Fibroblast of mammary gland (primary cell): Measurements from ENCODE around the gene SLC6A3.

ENCODE experiments used
- DNase-seq: peaks from one replicate; pipeline ENCODE4 v3.0.0-alpha.2; 2010; ENCODE audit warnings: low read depth
- H3K4me3 ChIP-seq: 2 replicates; pipeline ENCODE4 v1.5.1; 2011; ENCODE audit warnings: low read depth, mild to moderate bottlenecking, low read length, moderate library complexity; ENCODE audit not compliant: control insufficient read depth
- TF ChIP-seq, protein P1 (sequence below): conservative IDR thresholded peaks from 2 replicates; pipeline ENCODE4 v1.5.1; 2011; ENCODE audit warnings: low read depth, low read length, inconsistent platforms; ENCODE audit not compliant: control insufficient read depth, insufficient read depth

The SLC6A3 gene

DNA sequence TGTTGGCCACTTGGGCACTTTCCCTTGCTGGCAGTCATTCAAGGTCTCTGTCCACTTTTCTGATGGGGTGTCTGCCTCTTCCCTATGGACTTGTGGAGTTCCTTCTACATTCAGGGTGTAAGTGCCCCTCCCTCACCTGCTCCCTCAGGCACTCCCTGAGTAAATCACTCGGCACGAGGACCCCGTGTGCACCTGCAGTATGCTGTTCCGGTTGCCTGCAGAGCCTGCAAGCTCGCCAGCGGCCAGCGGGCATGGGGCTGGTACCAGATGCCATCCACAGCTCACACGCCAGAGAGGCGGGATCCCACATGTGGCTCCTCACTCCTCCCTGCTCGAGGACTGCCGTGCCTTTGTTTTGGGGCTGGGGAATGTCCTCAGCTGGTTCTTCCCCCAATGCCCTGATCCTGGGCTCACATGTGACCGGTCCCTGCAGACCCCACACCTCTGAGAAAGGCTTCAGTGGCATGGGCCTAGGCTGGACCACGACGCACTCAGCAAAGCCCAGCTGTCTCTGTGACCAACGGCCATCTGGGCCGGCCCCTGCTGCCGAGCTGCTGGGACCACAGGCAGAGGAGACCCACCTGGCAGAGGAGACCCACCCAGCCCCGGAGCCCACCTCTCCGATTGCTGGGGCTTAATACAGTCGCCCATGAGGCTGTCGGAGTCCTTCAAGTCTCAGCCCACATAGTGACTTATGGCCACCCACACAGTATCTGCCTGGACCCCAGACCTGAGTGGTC lies 54.2 kb downstream of the SLC6A3 start:
- TF ChIP-seq, protein P1, sequence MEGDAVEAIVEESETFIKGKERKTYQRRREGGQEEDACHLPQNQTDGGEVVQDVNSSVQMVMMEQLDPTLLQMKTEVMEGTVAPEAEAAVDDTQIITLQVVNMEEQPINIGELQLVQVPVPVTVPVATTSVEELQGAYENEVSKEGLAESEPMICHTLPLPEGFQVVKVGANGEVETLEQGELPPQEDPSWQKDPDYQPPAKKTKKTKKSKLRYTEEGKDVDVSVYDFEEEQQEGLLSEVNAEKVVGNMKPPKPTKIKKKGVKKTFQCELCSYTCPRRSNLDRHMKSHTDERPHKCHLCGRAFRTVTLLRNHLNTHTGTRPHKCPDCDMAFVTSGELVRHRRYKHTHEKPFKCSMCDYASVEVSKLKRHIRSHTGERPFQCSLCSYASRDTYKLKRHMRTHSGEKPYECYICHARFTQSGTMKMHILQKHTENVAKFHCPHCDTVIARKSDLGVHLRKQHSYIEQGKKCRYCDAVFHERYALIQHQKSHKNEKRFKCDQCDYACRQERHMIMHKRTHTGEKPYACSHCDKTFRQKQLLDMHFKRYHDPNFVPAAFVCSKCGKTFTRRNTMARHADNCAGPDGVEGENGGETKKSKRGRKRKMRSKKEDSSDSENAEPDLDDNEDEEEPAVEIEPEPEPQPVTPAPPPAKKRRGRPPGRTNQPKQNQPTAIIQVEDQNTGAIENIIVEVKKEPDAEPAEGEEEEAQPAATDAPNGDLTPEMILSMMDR: no peak

DNA sequence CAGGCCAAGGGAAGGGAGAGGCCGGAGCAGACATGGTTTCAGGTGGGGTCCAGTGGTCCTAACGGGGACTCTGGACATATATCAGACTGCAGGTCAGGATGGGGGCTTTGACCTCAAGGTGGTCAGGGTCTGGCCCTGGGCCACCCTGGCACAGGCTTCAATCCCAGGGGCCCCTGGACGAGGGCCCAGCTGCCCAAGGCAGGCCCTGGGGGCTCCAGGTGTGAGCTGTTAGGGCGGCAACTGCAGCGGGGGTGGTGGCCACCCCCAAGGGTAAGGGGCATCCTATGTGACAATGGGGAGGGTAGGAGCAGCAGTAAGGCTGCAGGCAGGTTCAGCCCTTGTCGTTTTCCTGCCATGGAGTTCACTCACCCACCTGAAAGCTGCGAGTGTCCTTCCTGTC lies 54.9 kb downstream of the SLC6A3 start:
- TF ChIP-seq, protein P1: no peak
- no peak overlapping the region for H3K4me3 ChIP-seq
- DNase-seq: no peak

More for the DNA sequence above, 54.2 kb downstream of the SLC6A3 start:
- H3K4me3 ChIP-seq: no peak overlapping the region
- no peak for DNase-seq

DNA sequence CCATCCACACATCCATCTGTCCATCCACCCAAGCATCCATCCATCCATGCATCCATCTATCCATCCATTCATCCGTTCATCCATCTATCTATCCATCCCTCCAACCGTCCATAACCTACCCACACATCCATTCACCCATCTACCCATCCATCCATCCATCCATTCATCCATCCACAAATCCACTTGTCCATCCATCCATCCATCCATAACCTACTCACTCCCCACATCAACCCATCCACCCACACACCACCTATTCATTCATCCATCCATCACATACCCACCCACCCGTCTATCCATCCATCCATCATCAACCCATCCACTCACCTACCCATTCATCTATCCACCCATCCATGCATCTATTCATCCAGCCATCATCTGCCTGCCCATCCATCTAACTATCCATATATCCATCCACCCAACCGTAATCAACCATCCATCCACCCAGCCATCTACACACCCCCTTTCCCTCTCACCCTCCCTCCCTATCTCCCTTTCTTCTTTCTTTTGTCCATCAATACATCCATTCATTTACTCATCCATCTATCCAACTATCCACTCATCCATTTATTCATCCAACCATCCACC lies 56.8 kb downstream of the SLC6A3 start:
- H3K4me3 ChIP-seq: no peak overlapping the region
- TF ChIP-seq, protein P1: no peak
- DNase-seq: no peak

DNA sequence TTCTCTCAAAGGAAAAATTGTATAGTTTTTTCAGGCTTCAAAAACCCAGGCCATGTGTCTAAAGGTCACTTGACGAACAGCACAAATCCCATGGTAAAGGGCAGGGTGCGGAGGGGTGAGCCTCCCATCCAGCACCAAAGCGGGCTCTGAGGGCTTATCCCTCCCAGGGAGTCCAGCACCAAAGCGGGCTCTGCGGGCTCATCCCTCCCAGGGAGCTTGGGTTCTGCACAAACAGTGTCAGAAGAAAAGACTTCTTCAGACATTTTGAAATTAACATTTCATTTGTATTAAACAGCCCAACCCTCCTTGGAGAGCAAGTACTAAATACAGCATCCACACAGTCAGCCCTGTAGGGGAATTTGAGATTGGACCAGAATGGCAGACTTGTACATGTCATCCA lies 57.4 kb downstream of the SLC6A3 start:
- TF ChIP-seq, protein P1: no peak
- H3K4me3 ChIP-seq: no peak overlapping the region
- no peak for DNase-seq

DNA sequence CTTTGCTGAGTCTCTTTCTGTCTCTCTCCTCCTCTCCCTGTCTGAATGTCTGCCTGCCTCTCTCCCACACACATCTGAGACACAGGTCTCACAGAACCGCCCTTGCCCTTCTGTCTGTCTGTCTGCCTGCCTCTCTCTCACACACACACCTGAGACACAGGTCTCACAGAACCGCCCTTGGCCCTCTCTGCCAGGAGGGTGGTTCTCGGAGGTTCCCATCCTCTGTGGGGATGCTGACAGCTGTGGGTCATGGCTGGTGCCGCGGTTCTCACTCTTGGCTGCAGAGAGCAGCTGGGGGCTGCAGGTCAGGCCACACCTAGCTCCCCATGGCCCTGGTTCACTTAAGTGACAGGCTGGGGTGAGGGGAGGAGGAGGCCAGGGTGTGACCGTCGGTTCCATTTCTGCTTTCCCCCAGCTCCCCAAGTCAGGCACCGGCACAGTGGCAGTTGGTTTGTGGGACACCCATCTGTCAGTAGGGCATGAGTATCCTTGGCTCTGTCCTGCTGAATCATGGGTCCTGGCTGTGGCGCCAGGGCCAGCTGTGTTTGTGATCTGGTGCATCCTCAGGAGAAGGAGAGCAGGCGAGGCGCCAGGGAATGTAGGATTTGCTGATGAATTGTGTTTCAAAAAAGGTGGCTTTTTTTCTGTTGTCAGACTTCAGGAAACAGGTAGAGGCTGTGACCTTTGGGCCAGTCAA lies 58.0 kb downstream of the SLC6A3 start:
- TF ChIP-seq, protein P1: no peak
- DNase-seq: no peak
- H3K4me3 ChIP-seq: no peak overlapping the region

DNA sequence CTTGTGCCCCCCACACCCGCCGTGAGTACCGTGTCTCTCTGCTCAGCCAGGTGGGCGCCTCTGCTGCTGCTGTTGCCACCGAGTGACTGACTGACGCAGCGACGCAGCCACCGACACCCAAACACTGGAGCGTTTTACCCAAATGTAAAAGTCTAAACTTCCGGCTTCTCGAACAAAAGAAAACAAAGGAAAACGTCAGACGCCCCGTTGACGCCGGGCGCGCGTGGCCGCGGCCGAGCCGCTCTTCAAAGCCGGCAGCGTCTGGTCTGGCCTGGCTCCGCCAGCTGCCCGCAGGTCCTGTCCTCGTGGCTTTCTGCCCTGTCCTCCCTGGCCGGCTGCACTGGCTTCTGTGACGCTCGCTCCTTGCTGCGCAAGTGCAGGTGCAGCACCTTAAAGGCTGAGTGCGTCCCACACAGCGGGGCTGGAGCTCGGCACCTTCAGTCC lies 58.9 kb downstream of the SLC6A3 start:
- peak overlapping the region; percentile 42 for H3K4me3 ChIP-seq
- TF ChIP-seq, protein P1: no peak
- DNase-seq: no peak
